Trophoblast cell (in vitro differentiated cells and primary cell): Measurements from ENCODE around the gene FGF6.

Source experiments
- DNase-seq, 2 donors: peaks; one replicate each; pipeline ENCODE4 v3.0.0-alpha.2; 2016
- H2AFZ ChIP-seq: 2 replicates; pipeline ENCODE4 v1.6.1; 2013; ENCODE audit warnings: low read length, moderate library complexity, mild to moderate bottlenecking; ENCODE audit not compliant: insufficient read depth, poor library complexity
- H2AK5ac ChIP-seq: 2 replicates; pipeline ENCODE4 v1.6.1; 2013; ENCODE audit warnings: mild to moderate bottlenecking, low read length
- H2BK120ac ChIP-seq: 2 replicates; pipeline ENCODE4 v1.6.1; 2013; ENCODE audit warnings: low read length, mild to moderate bottlenecking, moderate library complexity; ENCODE audit not compliant: insufficient read depth, poor library complexity
- H2BK12ac ChIP-seq: 2 replicates; pipeline ENCODE4 v1.6.1; 2013; ENCODE audit warnings: mild to moderate bottlenecking, low read length, moderate library complexity
- H2BK5ac ChIP-seq: 2 replicates; pipeline ENCODE4 v1.6.1; 2013; ENCODE audit warnings: low read length, low read depth, moderate library complexity, mild to moderate bottlenecking; ENCODE audit not compliant: poor library complexity
- H3K14ac ChIP-seq: 2 replicates; pipeline ENCODE4 v1.6.1; 2013; ENCODE audit warnings: mild to moderate bottlenecking, low read length
- H3K18ac ChIP-seq: 2 replicates; pipeline ENCODE4 v1.6.1; 2013; ENCODE audit warnings: mild to moderate bottlenecking, low read length
- H3K23ac ChIP-seq: 2 replicates; pipeline ENCODE4 v1.6.1; 2013; ENCODE audit warnings: low read length
- H3K27ac ChIP-seq: 2 replicates; pipeline ENCODE4 v1.5.1; 2013; ENCODE audit warnings: low read depth, mild to moderate bottlenecking, inconsistent platforms, low read length, moderate library complexity
- H3K27me3 ChIP-seq: 2 replicates; pipeline ENCODE4 v1.6.1; 2013; ENCODE audit warnings: inconsistent platforms, mild to moderate bottlenecking, low read length, moderate library complexity; ENCODE audit not compliant: insufficient read depth
- H3K36me3 ChIP-seq, 2 experiments: 1 replicate in 1 of 2; 2 replicates in 1 of 2; pipeline ENCODE4 v1.6.1; 2013; ENCODE audit warnings: low read length in 2 of 2, mild to moderate bottlenecking in 2 of 2, moderate library complexity in 1 of 2; ENCODE audit not compliant: insufficient read depth in 2 of 2, control insufficient read depth in 1 of 2
- H3K4ac ChIP-seq: 2 replicates; pipeline ENCODE4 v1.6.1; 2013; ENCODE audit warnings: low read depth, mild to moderate bottlenecking, low read length, moderate library complexity
- H3K4me1 ChIP-seq, 2 experiments: 1 replicate in 1 of 2; 2 replicates in 1 of 2; pipeline ENCODE4 v1.6.1; 2013; ENCODE audit warnings: low read length in 2 of 2, mild to moderate bottlenecking in 2 of 2, moderate library complexity in 1 of 2; ENCODE audit not compliant: insufficient read depth in 2 of 2, control insufficient read depth in 1 of 2
- H3K4me2 ChIP-seq: 2 replicates; pipeline ENCODE4 v1.6.1; 2013; ENCODE audit warnings: inconsistent platforms, mild to moderate bottlenecking, low read length, moderate library complexity
- H3K4me3 ChIP-seq: 2 replicates; pipeline ENCODE4 v1.5.1; 2013; ENCODE audit warnings: mild to moderate bottlenecking, low read depth, low read length, inconsistent platforms
- H3K79me1 ChIP-seq: one replicate; pipeline ENCODE4 v1.6.1; 2013; ENCODE audit warnings: low read length
- H3K79me2 ChIP-seq: 2 replicates; pipeline ENCODE4 v1.6.1; 2013; ENCODE audit warnings: low read length, mild to moderate bottlenecking; ENCODE audit not compliant: control insufficient read depth, insufficient read depth, poor library complexity
- H3K9ac ChIP-seq: 2 replicates; pipeline ENCODE4 v1.6.1; 2013; ENCODE audit warnings: mild to moderate bottlenecking, low read length
- H3K9me3 ChIP-seq: 2 replicates; pipeline ENCODE4 v1.6.1; 2013; ENCODE audit warnings: low read depth, mild to moderate bottlenecking, control low read depth, inconsistent platforms, low read length; ENCODE audit not compliant: insufficient read depth
- H4K12ac ChIP-seq: 2 replicates; pipeline ENCODE4 v1.6.1; 2013; ENCODE audit warnings: low read depth, mild to moderate bottlenecking, low read length, moderate library complexity
- H4K8ac ChIP-seq: 2 replicates; pipeline ENCODE4 v1.6.1; 2013; ENCODE audit warnings: low read depth, mild to moderate bottlenecking, low read length, moderate library complexity
- H4K91ac ChIP-seq: one replicate; pipeline ENCODE4 v1.6.1; 2013; ENCODE audit warnings: low read depth, mild to moderate bottlenecking, low read length, moderate library complexity
- WGBS: extraction: QIAGEN DNeasy Blood & Tissue Kit; methylation state at CpG from one replicate; pipeline ENCODE4 v1.1.7; 2013; ENCODE audit warnings: missing lambda C conversion rate; ENCODE audit not compliant: insufficient read length, insufficient coverage; ENCODE audit errors: extremely low coverage; 5-methylcytosine and 5-hydroxymethylcytosine counted together

The FGF6 gene

DNA sequence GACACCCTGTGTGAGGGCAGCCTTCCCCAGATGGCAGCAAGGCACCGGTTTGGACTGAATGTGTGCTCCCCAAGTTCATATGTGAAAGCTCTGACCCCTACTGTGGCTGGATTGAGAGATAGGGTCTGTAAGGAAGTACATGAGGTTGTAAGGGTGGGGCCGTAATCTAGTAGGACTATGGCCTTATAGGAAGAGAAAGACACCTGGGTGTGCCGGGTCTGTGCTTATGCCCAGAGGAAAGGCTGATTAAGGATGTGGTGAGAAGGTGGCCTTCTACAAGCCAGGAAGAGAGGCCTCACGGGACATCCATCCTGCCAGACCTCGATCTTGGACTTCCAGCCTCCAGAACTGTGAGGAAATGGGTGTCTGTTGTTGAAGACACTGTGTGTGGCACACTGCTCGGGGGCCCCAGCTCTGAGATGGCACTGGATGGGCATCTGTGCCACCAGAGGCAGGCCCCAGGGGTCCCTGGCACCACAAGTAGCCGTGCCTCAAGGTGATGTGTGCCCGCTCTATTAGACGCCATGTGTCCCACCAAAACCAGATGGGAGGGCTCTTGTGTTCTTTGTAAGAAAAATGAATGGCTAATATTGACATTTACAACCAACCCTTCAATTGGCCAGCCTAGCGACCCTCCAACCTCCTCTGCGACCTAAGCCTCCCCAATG is 22.0 kb downstream of the FGF6 start:
- Histone ChIP-seq H2AFZ (no peak overlapping the region), H3K18ac (no peak overlapping the region), H2BK5ac (no peak overlapping the region), H3K27me3 (no peaks in the 10 kb centered on the region), H3K27ac (no peak overlapping the region), H3K9ac (peak overlapping the region; percentile 24), H3K36me3 (no peaks in the 10 kb centered on the region), H3K79me1 (no peaks in the 10 kb centered on the region), H4K12ac (no peak overlapping the region), H3K14ac (no peak overlapping the region), H4K91ac (no peak overlapping the region), H2BK12ac (no peak overlapping the region), H3K79me2 (no peaks in the 10 kb centered on the region), H2BK120ac (no peak overlapping the region), H2AK5ac (no peak overlapping the region), H4K8ac (no peak overlapping the region), H3K4me3 (no peak overlapping the region), H3K4me2 (no peak overlapping the region), H3K4ac (no peak overlapping the region), H3K4me1 (no peaks in the 10 kb centered on the region), H3K9me3 (no peaks in the 10 kb centered on the region), H3K23ac (no peak overlapping the region)
- no CpG with 5 or more reads among the region's 11 CpGs for WGBS
- DNase-seq = no peak

- Histone ChIP-seq H2AFZ (no peak overlapping the region), H3K9ac (no peak overlapping the region), H3K4me2 (no peak overlapping the region), H2BK120ac (no peak overlapping the region), H3K4me3 (no peak overlapping the region), H2BK5ac (no peak overlapping the region), H4K12ac (no peak overlapping the region), H2BK12ac (no peak overlapping the region), H3K14ac (no peak overlapping the region), H4K8ac (no peak overlapping the region), H3K4ac (no peak overlapping the region), H3K79me1 (no peaks in the 10 kb centered on the region), H3K27ac (no peak overlapping the region), H3K4me1 (no peaks in the 10 kb centered on the region), H3K36me3 (no peaks in the 10 kb centered on the region), H2AK5ac (no peak overlapping the region), H4K91ac (no peak overlapping the region), H3K23ac (no peak overlapping the region), H3K27me3 (no peaks in the 10 kb centered on the region), H3K9me3 (no peaks in the 10 kb centered on the region), H3K79me2 (no peaks in the 10 kb centered on the region), H3K18ac (no peak overlapping the region)
- no CpG with 5 or more reads among the region's 9 CpGs for WGBS
- no peak for DNase-seq
Measured at GRCh38 chr12:4422985-4423384, 22.6 kb downstream of the FGF6 start.

DNA sequence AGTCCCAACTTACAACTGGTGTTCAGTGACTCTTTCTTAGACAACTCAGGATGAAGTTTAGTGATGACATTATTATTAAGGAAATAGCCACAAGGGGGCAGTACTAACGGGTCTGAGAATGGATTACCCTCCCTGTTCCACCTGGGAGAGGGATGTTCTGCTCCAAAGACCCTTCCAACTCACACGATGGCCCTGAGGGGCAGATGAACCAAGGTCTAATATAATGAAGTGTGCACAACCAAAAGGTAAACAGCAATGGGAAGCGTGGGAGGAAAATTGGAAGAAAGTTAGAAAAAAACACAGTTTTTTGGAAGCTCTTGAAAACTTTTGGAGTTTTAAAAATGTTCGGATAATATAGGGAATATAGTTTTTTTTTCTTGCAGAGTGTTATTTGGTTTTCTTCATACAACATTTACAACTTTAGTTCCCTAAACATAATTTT is 24.0 kb downstream of the FGF6 start:
- Histone ChIP-seq H3K79me2 (no peaks in the 10 kb centered on the region), H2BK5ac (no peak overlapping the region), H3K23ac (no peak overlapping the region), H3K18ac (no peak overlapping the region), H3K27ac (no peak overlapping the region), H3K9me3 (no peaks in the 10 kb centered on the region), H2BK120ac (no peak overlapping the region), H3K4ac (no peak overlapping the region), H3K27me3 (no peaks in the 10 kb centered on the region), H3K4me2 (no peak overlapping the region), H4K91ac (no peak overlapping the region), H3K14ac (no peak overlapping the region), H2BK12ac (no peak overlapping the region), H2AK5ac (no peak overlapping the region), H4K8ac (no peak overlapping the region), H2AFZ (no peak overlapping the region), H3K36me3 (no peaks in the 10 kb centered on the region), H3K4me1 (no peaks in the 10 kb centered on the region), H3K4me3 (no peak overlapping the region), H3K9ac (no peak overlapping the region), H3K79me1 (no peaks in the 10 kb centered on the region), H4K12ac (no peak overlapping the region)
- WGBS = 100% methylated on average over 1 of the region's 4 CpGs
- DNase-seq = peak in 1 of 2 donors; percentile 84

- H3K4me3 ChIP-seq = no peak overlapping the region
- no peaks in the 10 kb centered on the region for H3K79me1 ChIP-seq
- no peak overlapping the region for H2BK12ac ChIP-seq
- H3K4me1 ChIP-seq = peaks cover 0 to 3% of the 10 kb centered on the region in 2 experiments
- H3K18ac ChIP-seq = no peak overlapping the region
- H4K12ac ChIP-seq = no peak overlapping the region
- H3K9ac ChIP-seq = no peak overlapping the region
- no peak overlapping the region for H3K14ac ChIP-seq
- no peaks in the 10 kb centered on the region for H3K36me3 ChIP-seq
- WGBS = no CpG with 5 or more reads among the region's 5 CpGs
- no peak overlapping the region for H4K8ac ChIP-seq
- H3K27ac ChIP-seq = no peak overlapping the region
- no peak overlapping the region for H2BK5ac ChIP-seq
- H3K4me2 ChIP-seq = no peak overlapping the region
- H3K23ac ChIP-seq = no peak overlapping the region
- no peak overlapping the region for H2AFZ ChIP-seq
- no peak overlapping the region for H2BK120ac ChIP-seq
- no peak overlapping the region for H4K91ac ChIP-seq
- H3K27me3 ChIP-seq = no peaks in the 10 kb centered on the region
- H3K4ac ChIP-seq = no peak overlapping the region
- no peaks in the 10 kb centered on the region for H3K9me3 ChIP-seq
- DNase-seq = no peak
- no peaks in the 10 kb centered on the region for H3K79me2 ChIP-seq
- no peak overlapping the region for H2AK5ac ChIP-seq
Measured at GRCh38 chr12:4420138-4420670, 25.4 kb downstream of the FGF6 start.
